ENCODE measurements around the gene RAVER1. TPM values are rescaled to one million over a fixed set of nuclear protein-coding genes. Genes with fewer than 3 reads are reported as not detected.

The RAVER1 gene
- total and polyA plus RNA-seq, 9 of the 15 experiments (the other 6 are each of a cell fraction or from before 2014, with no cell fraction given) = 0.06 to 113 (median 7.0) TPM

DNA sequence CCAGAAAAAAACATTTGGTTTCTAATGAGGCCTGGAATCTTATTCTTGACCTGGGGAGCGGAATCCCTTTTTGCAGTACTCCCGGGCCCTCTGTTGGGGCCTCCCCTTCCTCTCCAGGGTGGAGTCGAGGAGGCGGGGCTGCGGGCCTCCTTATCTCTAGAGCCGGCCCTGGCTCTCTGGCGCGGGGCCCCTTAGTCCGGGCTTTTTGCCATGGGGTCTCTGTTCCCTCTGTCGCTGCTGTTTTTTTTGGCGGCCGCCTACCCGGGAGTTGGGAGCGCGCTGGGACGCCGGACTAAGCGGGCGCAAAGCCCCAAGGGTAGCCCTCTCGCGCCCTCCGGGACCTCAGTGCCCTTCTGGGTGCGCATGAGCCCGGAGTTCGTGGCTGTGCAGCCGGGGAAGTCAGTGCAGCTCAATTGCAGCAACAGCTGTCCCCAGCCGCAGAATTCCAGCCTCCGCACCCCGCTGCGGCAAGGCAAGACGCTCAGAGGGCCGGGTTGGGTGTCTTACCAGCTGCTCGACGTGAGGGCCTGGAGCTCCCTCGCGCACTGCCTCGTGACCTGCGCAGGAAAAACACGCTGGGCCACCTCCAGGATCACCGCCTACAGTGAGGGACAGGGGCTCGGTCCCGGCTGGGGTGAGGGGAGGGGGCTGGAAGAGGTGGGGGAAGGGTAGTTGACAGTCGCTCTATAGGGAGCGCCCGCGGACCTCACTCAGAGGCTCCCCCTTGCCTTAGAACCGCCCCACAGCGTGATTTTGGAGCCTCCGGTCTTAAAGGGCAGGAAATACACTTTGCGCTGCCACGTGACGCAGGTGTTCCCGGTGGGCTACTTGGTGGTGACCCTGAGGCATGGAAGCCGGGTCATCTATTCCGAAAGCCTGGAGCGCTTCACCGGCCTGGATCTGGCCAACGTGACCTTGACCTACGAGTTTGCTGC lies 46.3 kb downstream of the RAVER1 start, which contains the start of gene ICAM4 (continued):
- TF ChIP-seq, protein P1, sequence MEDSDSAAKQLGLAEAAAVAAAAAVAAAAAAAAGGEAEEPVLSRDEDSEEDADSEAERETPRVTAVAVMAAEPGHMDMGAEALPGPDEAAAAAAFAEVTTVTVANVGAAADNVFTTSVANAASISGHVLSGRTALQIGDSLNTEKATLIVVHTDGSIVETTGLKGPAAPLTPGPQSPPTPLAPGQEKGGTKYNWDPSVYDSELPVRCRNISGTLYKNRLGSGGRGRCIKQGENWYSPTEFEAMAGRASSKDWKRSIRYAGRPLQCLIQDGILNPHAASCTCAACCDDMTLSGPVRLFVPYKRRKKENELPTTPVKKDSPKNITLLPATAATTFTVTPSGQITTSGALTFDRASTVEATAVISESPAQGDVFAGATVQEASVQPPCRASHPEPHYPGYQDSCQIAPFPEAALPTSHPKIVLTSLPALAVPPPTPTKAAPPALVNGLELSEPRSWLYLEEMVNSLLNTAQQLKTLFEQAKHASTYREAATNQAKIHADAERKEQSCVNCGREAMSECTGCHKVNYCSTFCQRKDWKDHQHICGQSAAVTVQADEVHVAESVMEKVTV (CRISPR knock-in tag; IDR thresholded peaks at IDR 0.05) = peak; percentile 39; the same call in 1 of the 2 replicates
- TF ChIP-seq, protein P2, sequence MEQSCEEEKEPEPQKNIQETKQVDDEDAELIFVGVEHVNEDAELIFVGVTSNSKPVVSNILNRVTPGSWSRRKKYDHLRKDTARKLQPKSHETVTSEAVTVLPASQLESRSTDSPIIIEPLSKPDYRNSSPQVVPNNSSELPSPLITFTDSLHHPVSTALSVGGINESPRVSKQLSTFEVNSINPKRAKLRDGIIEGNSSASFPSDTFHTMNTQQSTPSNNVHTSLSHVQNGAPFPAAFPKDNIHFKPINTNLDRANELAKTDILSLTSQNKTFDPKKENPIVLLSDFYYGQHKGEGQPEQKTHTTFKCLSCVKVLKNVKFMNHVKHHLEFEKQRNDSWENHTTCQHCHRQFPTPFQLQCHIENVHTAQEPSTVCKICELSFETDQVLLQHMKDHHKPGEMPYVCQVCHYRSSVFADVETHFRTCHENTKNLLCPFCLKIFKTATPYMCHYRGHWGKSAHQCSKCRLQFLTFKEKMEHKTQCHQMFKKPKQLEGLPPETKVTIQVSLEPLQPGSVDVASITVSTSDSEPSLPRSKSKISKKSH (CRISPR knock-in tag; IDR thresholded peaks at IDR 0.05) = peak; percentile 74; the same call in 1 of the 2 replicates
- no peak for TF ChIP-seq ZNF444 (CRISPR knock-in tag; IDR thresholded peaks at IDR 0.05)
- no peak for TF ChIP-seq HDAC3 (IDR thresholded peaks at IDR 0.05; ENCODE audit: borderline replicate concordance, partially characterized antibody)
- TF ChIP-seq PCBP1 (IDR thresholded peaks at IDR 0.05; ENCODE audit: low read depth, low read length, poor library complexity, severe bottlenecking) = peak; percentile 32
- TF ChIP-seq, protein P3, sequence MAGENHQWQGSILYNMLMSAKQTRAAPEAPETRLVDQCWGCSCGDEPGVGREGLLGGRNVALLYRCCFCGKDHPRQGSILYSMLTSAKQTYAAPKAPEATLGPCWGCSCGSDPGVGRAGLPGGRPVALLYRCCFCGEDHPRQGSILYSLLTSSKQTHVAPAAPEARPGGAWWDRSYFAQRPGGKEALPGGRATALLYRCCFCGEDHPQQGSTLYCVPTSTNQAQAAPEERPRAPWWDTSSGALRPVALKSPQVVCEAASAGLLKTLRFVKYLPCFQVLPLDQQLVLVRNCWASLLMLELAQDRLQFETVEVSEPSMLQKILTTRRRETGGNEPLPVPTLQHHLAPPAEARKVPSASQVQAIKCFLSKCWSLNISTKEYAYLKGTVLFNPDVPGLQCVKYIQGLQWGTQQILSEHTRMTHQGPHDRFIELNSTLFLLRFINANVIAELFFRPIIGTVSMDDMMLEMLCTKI (IDR thresholded peaks at IDR 0.05; ENCODE audit: partially characterized antibody) = no peak
- TF ChIP-seq FOXA1 (IDR thresholded peaks at IDR 0.05; ENCODE audit: borderline replicate concordance) = no peak
- TF ChIP-seq HMG20A (CRISPR knock-in tag; conservative IDR thresholded peaks at IDR 0.05) = no peak
- TF ChIP-seq, protein P4, sequence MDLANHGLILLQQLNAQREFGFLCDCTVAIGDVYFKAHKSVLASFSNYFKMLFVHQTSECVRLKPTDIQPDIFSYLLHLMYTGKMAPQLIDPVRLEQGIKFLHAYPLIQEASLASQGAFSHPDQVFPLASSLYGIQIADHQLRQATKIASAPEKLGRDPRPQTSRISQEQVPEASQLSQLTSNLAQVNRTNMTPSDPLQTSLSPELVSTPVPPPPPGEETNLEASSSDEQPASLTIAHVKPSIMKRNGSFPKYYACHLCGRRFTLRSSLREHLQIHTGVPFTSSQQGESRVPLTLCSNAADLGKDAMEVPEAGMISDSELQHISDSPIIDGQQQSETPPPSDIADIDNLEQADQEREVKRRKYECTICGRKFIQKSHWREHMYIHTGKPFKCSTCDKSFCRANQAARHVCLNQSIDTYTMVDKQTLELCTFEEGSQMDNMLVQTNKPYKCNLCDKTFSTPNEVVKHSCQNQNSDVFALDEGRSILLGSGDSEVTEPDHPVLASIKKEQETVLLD (IDR thresholded peaks at IDR 0.05) = 0 out of 2 replicates have a peak, but pooled peaks have one; percentile 17
- no peak for TF ChIP-seq E2F3 (CRISPR knock-in tag; IDR thresholded peaks at IDR 0.05)
- TF ChIP-seq CCNT2 (IDR thresholded peaks at IDR 0.05; ENCODE audit: borderline replicate concordance, extremely low read depth, insufficient read length, low read depth, low read length) = peak; percentile 90
- TF ChIP-seq ZNF232 (CRISPR knock-in tag; IDR thresholded peaks at IDR 0.05) = peak; percentile 76; the same call in 1 of the 2 replicates
- TF ChIP-seq, protein P5, sequence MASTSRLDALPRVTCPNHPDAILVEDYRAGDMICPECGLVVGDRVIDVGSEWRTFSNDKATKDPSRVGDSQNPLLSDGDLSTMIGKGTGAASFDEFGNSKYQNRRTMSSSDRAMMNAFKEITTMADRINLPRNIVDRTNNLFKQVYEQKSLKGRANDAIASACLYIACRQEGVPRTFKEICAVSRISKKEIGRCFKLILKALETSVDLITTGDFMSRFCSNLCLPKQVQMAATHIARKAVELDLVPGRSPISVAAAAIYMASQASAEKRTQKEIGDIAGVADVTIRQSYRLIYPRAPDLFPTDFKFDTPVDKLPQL (IDR thresholded peaks at IDR 0.05; ENCODE audit: extremely low read depth, insufficient read length) = no peak
- TF ChIP-seq, protein P6, sequence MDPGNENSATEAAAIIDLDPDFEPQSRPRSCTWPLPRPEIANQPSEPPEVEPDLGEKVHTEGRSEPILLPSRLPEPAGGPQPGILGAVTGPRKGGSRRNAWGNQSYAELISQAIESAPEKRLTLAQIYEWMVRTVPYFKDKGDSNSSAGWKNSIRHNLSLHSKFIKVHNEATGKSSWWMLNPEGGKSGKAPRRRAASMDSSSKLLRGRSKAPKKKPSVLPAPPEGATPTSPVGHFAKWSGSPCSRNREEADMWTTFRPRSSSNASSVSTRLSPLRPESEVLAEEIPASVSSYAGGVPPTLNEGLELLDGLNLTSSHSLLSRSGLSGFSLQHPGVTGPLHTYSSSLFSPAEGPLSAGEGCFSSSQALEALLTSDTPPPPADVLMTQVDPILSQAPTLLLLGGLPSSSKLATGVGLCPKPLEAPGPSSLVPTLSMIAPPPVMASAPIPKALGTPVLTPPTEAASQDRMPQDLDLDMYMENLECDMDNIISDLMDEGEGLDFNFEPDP (CRISPR knock-in tag; IDR thresholded peaks at IDR 0.05) = peak; percentile 8; the same call in 1 of the 2 replicates
- peak; percentile 75 for TF ChIP-seq ARID1B (IDR thresholded peaks at IDR 0.05)
- no peak for TF ChIP-seq NFYB (IDR thresholded peaks at IDR 0.05; ENCODE audit: extremely low read depth, insufficient read length)
- no peak for TF ChIP-seq FOS (IDR thresholded peaks at IDR 0.05; ENCODE audit: extremely low read depth, insufficient read length)
- TF ChIP-seq NCOR1 (IDR thresholded peaks at IDR 0.05) = peak; percentile 60

Data from K562 (cell line).